ENCODE measurements around the gene IL36B.

DNA sequence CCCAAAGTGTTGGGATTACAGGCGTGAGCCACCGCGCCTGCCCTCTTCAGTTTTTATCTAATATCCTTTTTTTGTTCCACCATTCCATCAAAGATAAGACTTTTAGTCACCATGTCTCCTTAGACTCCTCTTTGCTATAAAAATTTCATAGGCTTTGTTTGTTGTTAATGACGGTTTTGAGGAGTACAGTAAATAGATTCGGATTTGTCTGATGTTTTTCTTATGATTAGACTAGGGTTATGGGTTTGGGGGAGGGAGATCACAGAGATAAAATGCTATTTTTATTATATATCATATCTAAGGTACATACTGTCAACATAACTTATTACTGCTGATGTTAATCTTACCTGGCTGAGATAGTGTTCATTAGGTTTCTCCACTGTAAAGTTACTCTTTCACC lies 6.2 kb downstream of the IL36B start:
- no peak for TF ChIP-seq POLR2A (IDR thresholded peaks at IDR 0.05; ENCODE audit: low read depth, low read length)
- TF ChIP-seq POLR2AphosphoS5 (IDR thresholded peaks at IDR 0.05; ENCODE audit: low read depth, low read length): no peak
- no peak for TF ChIP-seq TAF1 (IDR thresholded peaks at IDR 0.05; ENCODE audit: low read depth, low read length)
